ENCODE data around the gene EIF4G3. TPM values are rescaled to one million over a fixed set of nuclear protein-coding genes. Genes with fewer than 3 reads are reported as not detected.

The EIF4G3 gene, protein sequence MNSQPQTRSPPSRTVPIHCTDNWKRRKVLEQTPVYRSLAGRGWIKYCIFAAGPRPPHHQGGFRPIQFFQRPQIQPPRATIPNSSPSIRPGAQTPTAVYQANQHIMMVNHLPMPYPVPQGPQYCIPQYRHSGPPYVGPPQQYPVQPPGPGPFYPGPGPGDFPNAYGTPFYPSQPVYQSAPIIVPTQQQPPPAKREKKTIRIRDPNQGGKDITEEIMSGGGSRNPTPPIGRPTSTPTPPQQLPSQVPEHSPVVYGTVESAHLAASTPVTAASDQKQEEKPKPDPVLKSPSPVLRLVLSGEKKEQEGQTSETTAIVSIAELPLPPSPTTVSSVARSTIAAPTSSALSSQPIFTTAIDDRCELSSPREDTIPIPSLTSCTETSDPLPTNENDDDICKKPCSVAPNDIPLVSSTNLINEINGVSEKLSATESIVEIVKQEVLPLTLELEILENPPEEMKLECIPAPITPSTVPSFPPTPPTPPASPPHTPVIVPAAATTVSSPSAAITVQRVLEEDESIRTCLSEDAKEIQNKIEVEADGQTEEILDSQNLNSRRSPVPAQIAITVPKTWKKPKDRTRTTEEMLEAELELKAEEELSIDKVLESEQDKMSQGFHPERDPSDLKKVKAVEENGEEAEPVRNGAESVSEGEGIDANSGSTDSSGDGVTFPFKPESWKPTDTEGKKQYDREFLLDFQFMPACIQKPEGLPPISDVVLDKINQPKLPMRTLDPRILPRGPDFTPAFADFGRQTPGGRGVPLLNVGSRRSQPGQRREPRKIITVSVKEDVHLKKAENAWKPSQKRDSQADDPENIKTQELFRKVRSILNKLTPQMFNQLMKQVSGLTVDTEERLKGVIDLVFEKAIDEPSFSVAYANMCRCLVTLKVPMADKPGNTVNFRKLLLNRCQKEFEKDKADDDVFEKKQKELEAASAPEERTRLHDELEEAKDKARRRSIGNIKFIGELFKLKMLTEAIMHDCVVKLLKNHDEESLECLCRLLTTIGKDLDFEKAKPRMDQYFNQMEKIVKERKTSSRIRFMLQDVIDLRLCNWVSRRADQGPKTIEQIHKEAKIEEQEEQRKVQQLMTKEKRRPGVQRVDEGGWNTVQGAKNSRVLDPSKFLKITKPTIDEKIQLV (N-terminal part only)
- total RNA-seq (10 to 100 TPM; 46.8 to 51.3 TPM), polyA plus RNA-seq (13.0 TPM)

DNA sequence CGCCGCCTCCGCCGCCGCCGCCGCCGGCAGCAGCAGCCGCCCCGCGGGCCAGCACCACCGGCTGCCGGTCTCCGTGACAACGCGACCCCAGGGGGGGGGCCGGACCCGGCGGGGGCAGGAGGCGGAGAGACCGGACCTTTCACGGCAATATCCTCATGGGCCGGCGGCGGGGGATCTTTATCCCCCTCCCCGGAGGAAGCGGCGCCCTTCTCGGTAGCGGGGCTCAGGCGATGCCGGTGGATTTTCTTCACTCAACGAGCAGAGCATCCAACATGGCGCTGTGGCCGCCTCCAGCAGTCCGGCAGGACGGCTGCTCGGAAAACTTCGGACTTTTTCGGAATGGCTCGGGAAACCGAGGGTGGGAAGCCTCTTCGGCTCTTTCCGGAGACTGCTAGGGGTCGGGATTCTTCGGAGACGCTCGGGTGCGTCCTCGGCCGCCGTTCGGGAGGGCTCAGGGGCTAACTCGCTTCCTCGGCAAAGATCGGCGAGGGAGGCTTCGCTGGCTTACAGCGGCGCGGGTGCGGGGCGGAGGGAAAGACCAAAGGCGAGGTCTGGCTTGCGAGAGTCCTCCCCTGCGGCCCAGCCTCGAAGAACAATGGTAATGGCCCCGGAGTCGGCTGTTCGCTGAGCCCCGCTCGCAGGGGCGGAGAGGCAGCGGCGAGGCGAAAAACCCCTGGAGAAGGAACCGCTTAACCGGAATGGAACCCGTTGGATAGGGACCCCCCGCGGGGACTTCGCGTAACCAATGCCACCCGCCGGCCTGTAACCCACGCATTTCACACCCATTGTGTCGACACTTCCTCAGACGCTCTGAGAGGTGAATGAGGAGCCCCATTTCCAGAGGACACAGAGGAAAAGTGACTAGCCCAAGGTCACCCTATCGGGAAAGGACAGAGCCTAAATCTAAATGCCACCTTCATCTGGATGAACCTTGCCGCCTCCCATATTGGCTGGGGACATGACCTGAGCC, at the start of gene EIF4G3:
TSS of gene EIF4G3 (minus strand) at position 312 of the 970 bp plus-strand sequence. CDS start 174,155 bp downstream, outside the sequence.
- DNase-seq, result peak; percentile 98 to 100 (median 99)
- peak within 1 kb of the TSS; percentile 71 for H3K4me3 ChIP-seq (ENCODE audit: low read length)
- no peaks in the 10 kb centered on the region for H3K9me3 ChIP-seq (ENCODE audit: low read length)
- ChIA-PET POLR2A (no interaction called here), CTCF (interaction anchor here (1.4 kb wide), 1 partner anchor 18 kb away, joined by 7 read pairs; no protein-coding TSS in a partner anchor)
- Mint-ChIP-seq H3K9me3 (no peaks in the 10 kb centered on the region), H3K4me3 (peak within 1 kb of the TSS; percentile 89 to 96 (median 92)), H3K27me3 (peaks cover 0 to 6% of the 10 kb centered on the region in 2 donors), H3K36me3 (peaks cover 0 to 5% (median 0%) of the 10 kb centered on the region in 3 donors), H3K4me1 (peaks cover 25 to 34% (median 26%) of the 10 kb centered on the region in 3 donors), H3K27ac (peak within 1 kb of the TSS; percentile 84 to 98 (median 94))
- H3K36me3 ChIP-seq (ENCODE audit: insufficient read depth, low read length), result no peaks in the 10 kb centered on the region
- H3K27me3 ChIP-seq (ENCODE audit: insufficient read depth, low read length, poor library complexity, severe bottlenecking), result no peaks in the 10 kb centered on the region
- H3K4me1 ChIP-seq (ENCODE audit: insufficient read depth, low read length), result peaks cover 16% of the 10 kb centered on the region
- peak within 1 kb of the TSS; percentile 83 for H3K27ac ChIP-seq (ENCODE audit: low read depth, low read length)

DNA sequence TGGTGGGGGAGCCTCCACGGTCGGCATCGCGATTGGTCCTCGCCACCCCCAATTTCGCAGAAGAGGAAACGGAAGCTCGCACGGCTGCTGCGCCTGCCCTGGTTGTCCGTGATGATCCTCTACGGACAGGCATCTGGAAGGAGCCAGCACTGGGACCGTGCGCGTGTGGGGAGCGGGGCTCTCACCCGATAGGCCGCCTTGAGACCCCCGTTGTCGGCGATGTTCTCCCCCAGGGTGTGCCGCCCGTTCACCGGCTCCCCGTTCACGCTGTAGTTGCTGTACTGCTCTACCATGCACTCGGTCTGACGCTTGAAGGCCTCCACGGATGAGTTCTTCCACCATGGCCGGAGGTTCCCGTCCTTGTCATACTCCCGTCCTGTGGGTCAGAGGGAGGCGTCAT, 48.4 kb upstream of the EIF4G3 start:
- Histone ChIP-seq H3K27me3 (ENCODE audit: insufficient read depth, low read length, poor library complexity, severe bottlenecking) (no peaks in the 10 kb centered on the region), H3K4me1 (ENCODE audit: insufficient read depth, low read length) (no peaks in the 10 kb centered on the region), H3K36me3 (ENCODE audit: insufficient read depth, low read length) (peaks cover 49% of the 10 kb centered on the region), H3K4me3 (ENCODE audit: low read length) (no peak overlapping the region), H3K9me3 (ENCODE audit: low read length) (no peaks in the 10 kb centered on the region), H3K27ac (ENCODE audit: low read depth, low read length) (no peak overlapping the region)
- H3K27me3 Mint-ChIP-seq, result no peaks in the 10 kb centered on the region
- H3K4me3 Mint-ChIP-seq, result no peak overlapping the region
- H3K36me3 Mint-ChIP-seq, result peaks cover 0 to 77% (median 22%) of the 10 kb centered on the region in 3 donors
- CTCF ChIA-PET, result interaction anchor here (1.2 to 1.9 kb wide), 3 partner anchors 9 to 143 kb away, joined by 3 to 9 read pairs (median 3); no protein-coding TSS in a partner anchor
- POLR2A ChIA-PET, result no interaction called here
- H3K4me1 Mint-ChIP-seq, result no peaks in the 10 kb centered on the region
- no peak for DNase-seq
- peak overlapping the region in 1 of 8 donors; percentile 88 for H3K27ac Mint-ChIP-seq
- H3K9me3 Mint-ChIP-seq, result no peaks in the 10 kb centered on the region

DNA sequence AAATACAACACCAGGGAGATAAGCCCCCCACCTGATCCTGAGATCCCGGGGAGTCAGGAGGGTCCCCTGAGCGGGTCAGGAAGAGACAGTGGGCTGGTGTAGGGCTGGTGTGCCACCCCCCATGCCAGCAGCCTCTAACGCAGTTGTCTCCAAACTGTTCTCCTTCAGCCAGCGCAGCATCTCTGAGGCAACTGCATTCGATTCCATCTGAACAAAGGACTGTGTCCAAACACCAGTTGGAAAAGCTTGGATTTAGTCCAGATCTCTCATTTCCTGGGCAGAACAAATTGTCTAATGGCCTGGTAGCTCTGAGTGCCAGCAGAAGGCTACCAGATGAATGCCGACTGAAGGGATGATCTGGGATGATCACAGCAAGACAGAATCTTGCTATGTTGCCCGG, 44.1 kb upstream of the EIF4G3 start:
- Mint-ChIP-seq H3K27me3 (no peaks in the 10 kb centered on the region), H3K4me3 (no peak overlapping the region), H3K9me3 (no peaks in the 10 kb centered on the region), H3K36me3 (peaks cover 0 to 67% (median 16%) of the 10 kb centered on the region in 3 donors), H3K27ac (no peak overlapping the region), H3K4me1 (peaks cover 0 to 3% (median 0%) of the 10 kb centered on the region in 3 donors)
- Histone ChIP-seq H3K27ac (ENCODE audit: low read depth, low read length) (no peak overlapping the region), H3K36me3 (ENCODE audit: insufficient read depth, low read length) (peaks cover 28% of the 10 kb centered on the region), H3K27me3 (ENCODE audit: insufficient read depth, low read length, poor library complexity, severe bottlenecking) (no peaks in the 10 kb centered on the region), H3K9me3 (ENCODE audit: low read length) (no peaks in the 10 kb centered on the region), H3K4me1 (ENCODE audit: insufficient read depth, low read length) (no peaks in the 10 kb centered on the region), H3K4me3 (ENCODE audit: low read length) (no peak overlapping the region)
- DNase-seq, result no peak
- CTCF ChIA-PET, result interaction anchor here (0.8 to 1.8 kb wide), 3 partner anchors 11 to 147 kb away, joined by 3 to 6 read pairs (median 4); no protein-coding TSS in a partner anchor
- POLR2A ChIA-PET, result no interaction called here

DNA sequence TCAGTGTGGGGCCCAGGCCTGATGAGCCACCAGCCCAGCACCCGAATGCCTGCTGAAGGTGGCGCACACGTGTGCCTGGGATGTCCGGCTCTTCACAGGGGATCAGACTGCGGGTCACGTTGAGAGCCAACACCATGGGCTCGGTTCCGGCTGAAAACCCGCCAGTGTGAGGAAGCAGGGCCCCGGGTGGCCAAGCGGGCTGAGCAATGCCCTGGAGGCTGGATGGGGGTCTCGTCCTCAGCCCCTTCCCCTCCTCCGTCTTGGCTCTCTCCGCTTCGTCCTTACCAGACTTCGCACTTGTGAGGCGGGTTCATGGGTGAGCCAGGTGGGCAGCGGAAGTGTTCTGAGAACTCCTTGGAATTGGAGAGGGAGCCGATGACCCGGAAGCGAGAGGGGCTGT, 43.0 kb upstream of the EIF4G3 start:
- Mint-ChIP-seq H3K36me3 (peaks cover 0 to 57% (median 13%) of the 10 kb centered on the region in 3 donors), H3K4me3 (no peak overlapping the region), H3K9me3 (no peaks in the 10 kb centered on the region), H3K27me3 (no peaks in the 10 kb centered on the region), H3K4me1 (peaks cover 0 to 3% (median 0%) of the 10 kb centered on the region in 3 donors), H3K27ac (peak overlapping the region in 2 of 8 donors; percentile 7 to 70)
- H3K4me3 ChIP-seq (ENCODE audit: low read length), result no peak overlapping the region
- H3K27ac ChIP-seq (ENCODE audit: low read depth, low read length), result no peak overlapping the region
- POLR2A ChIA-PET, result no interaction called here
- no peaks in the 10 kb centered on the region for H3K9me3 ChIP-seq (ENCODE audit: low read length)
- no peaks in the 10 kb centered on the region for H3K4me1 ChIP-seq (ENCODE audit: insufficient read depth, low read length)
- H3K36me3 ChIP-seq (ENCODE audit: insufficient read depth, low read length), result peaks cover 20% of the 10 kb centered on the region
- no peak for DNase-seq
- CTCF ChIA-PET, result interaction anchor here (0.7 to 1.8 kb wide), 2 partner anchors 148 to 160 kb away, joined by 3 to 4 read pairs; no protein-coding TSS in a partner anchor
- H3K27me3 ChIP-seq (ENCODE audit: insufficient read depth, low read length, poor library complexity, severe bottlenecking), result no peaks in the 10 kb centered on the region

DNA sequence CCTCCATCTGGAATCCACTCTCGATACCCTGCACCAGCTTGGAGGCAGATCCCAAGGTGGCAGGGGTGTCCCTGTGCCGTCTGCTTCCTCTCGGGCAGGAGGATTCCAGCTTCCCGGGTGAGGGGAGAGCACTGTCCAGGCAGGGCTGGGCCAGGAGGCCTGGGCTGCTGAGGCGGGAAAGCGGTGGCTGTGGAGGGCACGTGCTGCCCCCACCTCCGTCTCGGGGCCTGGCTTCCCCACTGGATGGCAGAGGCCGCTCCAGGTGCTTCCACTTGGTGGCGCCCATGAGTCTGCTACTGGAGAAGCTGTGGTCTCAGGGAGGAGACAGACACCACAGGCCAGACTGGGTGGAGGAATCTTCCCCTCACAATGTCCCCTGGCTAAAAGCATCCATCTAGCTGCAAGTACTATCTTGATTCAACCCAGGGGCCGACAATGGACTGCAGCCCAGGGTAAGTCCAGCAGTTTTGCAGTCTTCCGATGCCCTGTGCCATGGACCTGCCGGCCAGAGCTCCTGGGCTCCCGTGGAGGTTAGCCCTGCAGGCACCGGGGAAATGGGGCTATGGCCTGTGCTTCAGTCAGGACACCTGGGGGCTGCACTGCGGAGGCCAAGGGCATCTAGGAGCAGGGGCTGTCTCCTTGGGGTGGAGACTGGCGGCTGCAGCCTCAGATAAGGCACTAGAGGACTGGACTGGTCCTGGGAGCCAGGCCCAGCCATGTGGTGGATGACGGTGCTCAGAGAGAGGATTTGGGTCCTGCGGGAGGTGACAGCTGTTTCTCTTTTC, 41.3 kb upstream of the EIF4G3 start:
- Mint-ChIP-seq H3K36me3 (peaks cover 0 to 47% (median 4%) of the 10 kb centered on the region in 3 donors), H3K4me3 (peak overlapping the region in 1 of 7 donors; percentile 36), H3K27me3 (no peaks in the 10 kb centered on the region), H3K27ac (no peak overlapping the region), H3K4me1 (peaks cover 0 to 3% (median 0%) of the 10 kb centered on the region in 3 donors), H3K9me3 (no peaks in the 10 kb centered on the region)
- DNase-seq, result peak in 1 of 5 donors; percentile 13
- no peaks in the 10 kb centered on the region for H3K27me3 ChIP-seq (ENCODE audit: insufficient read depth, low read length, poor library complexity, severe bottlenecking)
- no peak overlapping the region for H3K27ac ChIP-seq (ENCODE audit: low read depth, low read length)
- ChIA-PET POLR2A (no interaction called here), CTCF (interaction anchor here (0.9 to 3.6 kb wide), 6 partner anchors 9 to 151 kb away, joined by 3 to 35 read pairs (median 4); no protein-coding TSS in a partner anchor)
- no peaks in the 10 kb centered on the region for H3K9me3 ChIP-seq (ENCODE audit: low read length)
- H3K4me1 ChIP-seq (ENCODE audit: insufficient read depth, low read length), result no peaks in the 10 kb centered on the region
- no peak overlapping the region for H3K4me3 ChIP-seq (ENCODE audit: low read length)
- peaks cover 11% of the 10 kb centered on the region for H3K36me3 ChIP-seq (ENCODE audit: insufficient read depth, low read length)

DNA sequence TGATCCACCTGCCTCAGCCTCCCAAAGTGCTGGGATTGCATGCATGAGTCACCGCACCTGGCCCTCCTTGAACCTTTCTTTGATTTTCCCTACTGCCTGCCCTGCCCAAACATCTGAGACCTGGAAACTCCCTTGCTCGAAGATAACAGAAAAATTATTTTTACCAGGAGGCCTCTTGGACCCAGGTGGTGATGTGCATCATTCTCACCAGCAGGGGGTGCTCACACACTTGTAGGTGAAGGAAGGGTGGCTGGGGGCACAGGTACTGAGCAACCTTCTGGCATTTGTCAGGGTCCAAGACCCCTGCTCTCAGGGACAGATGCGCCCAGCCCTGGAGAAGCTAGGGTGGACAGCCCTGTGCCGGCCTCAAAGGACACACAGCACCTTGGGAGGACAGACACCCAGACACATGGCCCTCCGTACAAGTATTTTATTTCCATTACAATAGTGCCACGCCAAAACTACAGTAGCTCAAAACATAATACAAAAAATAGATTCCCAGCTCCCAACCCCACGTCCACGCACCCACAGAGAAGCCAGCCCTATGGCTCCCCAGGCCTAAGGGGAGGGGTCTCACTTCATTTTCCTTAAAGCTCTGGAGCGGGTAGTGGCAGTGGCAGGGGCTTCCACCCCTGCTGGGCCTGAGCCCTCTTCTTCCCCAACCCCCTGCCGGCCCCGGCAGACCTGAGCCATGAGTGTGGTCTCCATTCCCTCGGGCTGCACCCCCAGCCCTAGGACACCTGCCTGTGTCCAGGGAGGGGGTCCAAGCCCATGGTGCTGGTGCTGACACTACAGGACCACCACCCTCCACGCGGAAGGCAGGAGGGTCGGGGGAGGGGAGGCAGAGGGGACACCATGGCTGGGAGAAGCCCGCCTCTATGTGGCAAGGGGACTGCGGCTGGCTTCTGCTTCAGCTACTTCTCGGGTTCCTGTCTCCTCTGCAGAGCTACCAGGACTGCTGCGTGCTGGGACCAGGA, 40.4 kb upstream of the EIF4G3 start:
- H3K27ac ChIP-seq (ENCODE audit: low read depth, low read length), result no peak overlapping the region
- Mint-ChIP-seq H3K36me3 (peaks cover 0 to 43% (median 4%) of the 10 kb centered on the region in 3 donors), H3K4me1 (peaks cover 0 to 3% (median 0%) of the 10 kb centered on the region in 3 donors), H3K4me3 (no peak overlapping the region), H3K27ac (peak overlapping the region in 2 of 8 donors; percentile 17 to 35), H3K27me3 (no peaks in the 10 kb centered on the region), H3K9me3 (no peaks in the 10 kb centered on the region)
- H3K27me3 ChIP-seq (ENCODE audit: insufficient read depth, low read length, poor library complexity, severe bottlenecking), result no peaks in the 10 kb centered on the region
- peak; percentile 41 to 74 (median 44) for DNase-seq
- no peaks in the 10 kb centered on the region for H3K4me1 ChIP-seq (ENCODE audit: insufficient read depth, low read length)
- no peaks in the 10 kb centered on the region for H3K9me3 ChIP-seq (ENCODE audit: low read length)
- no peak overlapping the region for H3K4me3 ChIP-seq (ENCODE audit: low read length)
- peaks cover 9% of the 10 kb centered on the region for H3K36me3 ChIP-seq (ENCODE audit: insufficient read depth, low read length)
- ChIA-PET POLR2A (interaction anchor here (0.7 kb wide), 1 partner anchor 429 kb away, joined by 3 read pairs; no protein-coding TSS in a partner anchor), CTCF (interaction anchor here (0.8 to 3.6 kb wide), 8 partner anchors 8 to 223 kb away, joined by 3 to 35 read pairs (median 4); no protein-coding TSS in a partner anchor)
